ENCODE results near the gene DYNC2LI1.
"Not testable (repeated sequence)": the region's sequence is repeated elsewhere in the genome, so short reads cannot be mapped to it uniquely, and the experiment has no call there.

The DYNC2LI1 gene

DNA sequence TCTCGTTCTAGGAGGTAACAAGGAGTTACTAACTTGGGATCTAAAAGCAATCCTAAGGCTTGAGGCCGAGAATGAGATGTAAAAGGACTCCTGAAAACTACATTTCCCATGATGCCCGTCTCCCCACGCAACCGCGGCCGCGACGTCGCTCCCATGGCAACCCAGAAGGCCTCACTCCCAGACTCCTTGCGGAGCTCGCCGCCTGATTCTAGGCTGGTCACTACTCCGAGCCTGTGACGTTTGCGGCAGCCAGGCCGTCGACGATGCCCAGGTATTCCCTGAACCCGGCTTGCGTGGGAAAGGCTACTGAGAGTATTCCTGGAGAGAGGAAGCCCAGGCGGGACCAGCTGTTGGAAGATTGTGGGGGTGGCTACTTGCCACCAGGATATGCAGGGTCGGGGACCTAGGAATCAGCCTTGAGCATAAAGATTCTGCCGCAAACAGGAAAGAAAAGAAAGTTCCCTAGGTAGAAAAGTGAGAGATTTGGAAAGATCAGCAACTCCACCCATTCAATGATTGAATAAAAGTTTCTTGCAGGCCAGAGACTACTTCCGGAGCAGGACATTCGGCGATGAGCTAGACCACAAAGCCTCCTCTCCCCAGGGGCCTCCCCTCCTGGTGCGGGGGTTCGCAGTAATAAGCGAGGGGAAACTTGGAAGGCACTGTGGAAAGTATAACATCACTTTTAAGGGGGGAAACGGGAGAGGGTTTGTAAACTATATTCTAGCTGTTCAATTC is at the start of gene DYNC2LI1:
TSS of gene DYNC2LI1 (plus strand) at position 164 of the 738 bp plus-strand sequence. CDS start at position 264, 100 bp downstream.
- DNase-seq: peak; percentile 44 to 76

- no peak for DNase-seq
Measured at GRCh38 chr2:43724728-43725526, 48.9 kb upstream of the DYNC2LI1 start.

GRCh38 chr2:43725711-43726246 is 48.1 kb upstream of the DYNC2LI1 start:
- no peak for DNase-seq

- not testable (repeated sequence) for DNase-seq
Measured at GRCh38 chr2:43726961-43727633, 46.7 kb upstream of the DYNC2LI1 start.

DNA sequence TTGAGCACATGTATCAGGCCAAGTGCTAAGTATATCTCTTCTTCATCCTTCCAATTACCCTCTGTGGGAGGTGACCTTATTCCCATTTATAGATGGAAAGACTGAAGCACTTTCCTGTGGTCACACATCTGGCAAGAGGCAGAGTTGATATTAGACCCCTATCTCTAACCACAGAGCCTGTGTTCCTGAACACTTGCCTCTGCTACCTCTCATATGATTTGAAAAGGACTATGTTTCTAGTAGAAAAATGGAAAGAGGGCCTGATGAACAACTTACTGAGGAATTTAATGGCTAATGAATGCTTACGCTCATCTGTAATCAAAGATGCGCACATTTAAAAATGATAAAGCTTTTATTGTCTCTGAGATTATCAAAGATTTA is 46.2 kb upstream of the DYNC2LI1 start:
- DNase-seq: no peak

DNA sequence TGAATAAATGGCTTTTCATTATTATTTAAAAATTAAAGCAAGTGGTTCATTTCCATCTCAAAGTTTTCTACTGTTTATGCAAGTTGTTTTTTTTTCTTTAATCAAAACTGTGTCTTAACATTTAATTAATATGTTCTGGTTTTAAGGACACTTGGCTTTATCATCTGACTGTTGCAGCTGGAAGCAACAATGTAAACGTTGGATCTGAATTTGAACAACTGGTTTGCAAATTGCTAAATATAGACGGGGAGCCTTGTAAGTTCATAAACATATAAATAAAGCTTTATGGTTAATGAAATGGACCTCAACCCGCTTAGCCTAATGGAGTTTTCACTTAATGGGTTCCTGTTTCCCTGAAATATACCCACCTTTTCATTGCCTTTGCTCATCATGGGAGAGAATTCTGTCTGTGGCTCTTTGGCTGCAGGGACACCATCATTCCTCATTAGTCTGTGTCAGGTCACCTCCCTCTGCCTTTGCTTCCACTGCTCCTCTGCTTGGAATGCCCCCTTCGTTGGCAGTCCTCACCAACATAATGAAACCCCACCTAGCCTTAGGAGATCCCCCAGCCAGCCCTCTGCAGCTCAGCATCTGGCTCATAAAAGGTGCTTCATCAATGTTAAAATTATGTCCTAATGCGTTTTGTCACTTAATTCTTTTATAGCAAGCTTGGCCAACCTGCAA is 44.2 kb upstream of the DYNC2LI1 start:
- no peak for DNase-seq

DNA sequence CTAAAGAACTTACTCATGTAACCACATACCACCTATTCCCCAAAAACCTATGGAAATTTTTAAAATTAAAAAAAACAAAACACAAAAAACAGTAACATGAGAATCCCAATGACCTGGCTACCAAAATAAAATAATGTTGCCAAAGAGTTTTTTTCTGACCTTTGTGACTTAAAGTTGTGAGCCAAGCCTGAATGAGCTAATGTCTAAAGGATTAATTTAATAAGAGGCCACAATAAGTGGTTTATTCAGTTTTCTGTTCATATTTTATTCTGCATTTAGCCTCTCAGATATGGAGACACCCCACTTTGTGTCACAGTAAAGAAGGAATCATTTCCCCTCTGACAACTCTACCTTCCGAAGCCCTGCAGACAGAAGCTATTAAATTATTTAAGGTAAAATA is 42.6 kb upstream of the DYNC2LI1 start:
- no peak for DNase-seq

DNA sequence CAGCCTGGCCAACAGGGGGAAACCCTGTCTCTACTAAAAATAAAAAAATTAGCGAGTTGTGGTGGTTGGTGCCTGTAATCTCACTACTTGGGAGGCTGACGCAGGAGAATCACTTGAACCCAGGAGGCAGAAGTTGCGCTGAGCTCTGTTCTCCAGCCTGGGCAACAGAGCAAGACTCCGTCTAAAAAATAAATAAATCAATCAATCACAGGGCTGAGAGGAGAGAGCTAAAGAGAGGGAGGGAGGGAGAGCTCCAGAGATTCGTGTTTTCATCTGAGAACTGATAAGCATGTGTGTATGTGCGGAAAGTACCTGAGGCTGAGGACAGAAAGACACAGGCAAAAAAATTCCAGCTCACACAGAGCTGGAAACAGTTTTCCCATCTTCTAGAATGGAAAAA is 37.2 kb upstream of the DYNC2LI1 start:
- DNase-seq: no peak

DNA sequence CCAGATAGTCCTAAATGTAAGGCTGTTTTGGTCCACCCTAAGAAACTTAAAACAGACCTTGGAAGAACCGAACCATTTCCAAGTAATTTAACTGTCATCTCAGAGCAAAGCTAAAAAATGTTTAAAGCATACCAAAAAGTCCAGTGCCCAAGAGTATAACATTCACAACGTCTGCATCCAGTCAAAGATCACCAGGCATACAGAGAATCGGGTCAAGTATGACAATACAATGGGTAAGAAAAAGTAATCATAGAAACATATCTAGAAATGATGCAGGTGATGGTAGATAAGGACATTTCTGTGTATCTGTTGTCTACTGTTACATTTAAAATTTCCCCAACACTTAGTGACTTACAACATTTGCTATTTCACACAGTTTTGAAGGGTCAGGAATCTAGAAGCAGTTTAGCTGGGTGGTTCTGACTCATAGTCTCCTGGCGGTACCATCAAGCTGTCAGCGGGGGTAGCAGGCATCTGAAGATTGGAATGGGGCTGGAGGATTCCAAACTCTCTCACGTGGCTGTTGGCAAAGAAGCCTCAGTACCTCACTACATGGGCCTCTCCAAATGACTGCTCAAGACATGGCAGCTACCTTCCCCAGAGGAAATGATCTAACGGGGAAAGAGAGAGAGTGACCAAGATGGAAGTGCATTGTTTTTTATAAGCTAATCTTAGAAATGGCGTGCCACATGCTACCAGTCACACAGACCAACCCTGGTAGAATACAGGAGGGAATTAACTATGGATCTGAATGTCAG is 36.6 kb upstream of the DYNC2LI1 start:
- DNase-seq: no peak

DNA sequence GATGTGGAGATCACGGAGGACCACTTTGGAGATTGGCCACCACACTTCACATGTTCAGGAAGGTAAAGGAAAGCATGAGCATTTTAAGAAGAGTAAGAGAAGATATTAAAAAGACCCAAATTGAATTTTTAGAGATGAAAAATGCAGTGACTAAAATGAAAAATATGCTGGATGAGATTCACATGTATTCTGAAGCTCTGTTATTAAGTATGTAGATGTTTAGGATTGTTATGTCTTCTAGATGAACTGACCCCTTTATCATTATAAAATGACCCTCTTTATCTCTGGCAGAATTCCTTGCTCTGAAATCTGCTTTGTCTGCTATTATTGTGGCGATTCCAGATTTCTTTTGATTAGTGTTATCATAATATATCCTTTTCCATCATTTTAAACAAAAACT is 36.0 kb upstream of the DYNC2LI1 start:
- DNase-seq: no peak

GRCh38 chr2:43738257-43738656 is 35.6 kb upstream of the DYNC2LI1 start:
- no peak for DNase-seq

GRCh38 chr2:43743706-43744105 is 30.1 kb upstream of the DYNC2LI1 start:
- no peak for DNase-seq

GRCh38 chr2:43745457-43745856 is 28.4 kb upstream of the DYNC2LI1 start:
- no peak for DNase-seq

DNA sequence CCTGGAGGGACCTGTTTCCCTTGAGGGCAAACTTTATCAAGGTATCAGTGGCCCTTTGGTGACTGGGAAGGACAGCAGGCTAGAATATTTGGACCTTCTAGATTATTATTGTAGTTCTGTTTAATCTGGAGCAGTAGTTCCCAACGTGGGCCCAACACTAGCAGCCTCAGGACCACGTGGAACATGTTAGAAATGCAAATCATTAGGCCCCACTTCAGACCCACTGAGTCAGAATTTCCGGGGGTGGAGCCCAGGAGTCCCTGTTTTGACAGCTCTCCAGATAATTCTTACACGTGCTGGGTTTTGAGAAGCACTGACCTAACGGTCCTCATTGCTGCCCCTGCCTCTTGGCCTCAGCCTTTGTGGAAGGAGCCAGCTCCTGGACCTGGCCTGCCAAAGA is 25.5 kb upstream of the DYNC2LI1 start:
- DNase-seq: no peak

DNA sequence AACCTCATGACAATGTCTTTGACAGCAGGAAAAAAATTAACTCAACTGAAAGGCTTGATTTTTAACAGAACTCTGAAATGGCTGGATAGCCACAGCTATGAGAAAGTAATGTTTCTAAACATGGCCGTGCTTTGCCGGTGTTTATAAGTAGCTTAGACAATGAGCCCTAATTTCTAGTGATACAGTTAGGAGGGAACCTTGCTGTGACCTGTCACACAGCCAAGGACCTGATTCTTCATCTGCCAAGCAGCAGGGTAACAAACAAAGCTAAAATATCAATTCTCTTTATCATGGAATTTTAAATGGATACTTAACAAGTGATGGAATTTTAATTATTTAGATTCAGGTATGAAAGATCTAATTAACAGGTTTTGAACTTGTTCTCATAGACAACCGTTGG is 24.3 kb upstream of the DYNC2LI1 start:
- no peak for DNase-seq

DNA sequence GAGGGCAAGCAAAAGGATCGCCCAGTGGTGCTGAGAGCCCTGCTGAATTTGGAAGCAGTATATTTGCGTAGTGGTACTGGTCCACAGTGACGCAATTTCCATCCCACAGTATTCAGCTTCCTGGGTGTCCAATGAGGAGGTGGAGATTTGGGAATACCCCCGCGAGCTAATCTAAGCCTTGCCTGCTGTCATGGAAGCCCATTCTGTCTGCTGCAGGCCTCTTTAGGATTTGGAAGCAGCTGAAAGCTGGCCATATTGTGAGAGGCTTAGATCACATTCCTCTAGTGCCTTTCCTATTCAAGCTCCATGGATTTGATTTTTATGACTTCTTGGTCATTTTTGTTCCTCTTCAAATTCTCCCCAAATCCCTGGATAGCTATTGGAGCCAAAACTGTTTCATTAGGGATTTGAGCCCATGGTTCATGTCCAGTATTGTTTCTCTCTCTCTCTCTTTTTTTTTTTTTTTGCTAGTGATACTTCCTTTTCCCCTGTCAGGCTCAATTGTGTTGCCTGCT is 22.3 kb upstream of the DYNC2LI1 start:
- DNase-seq: no peak

GRCh38 chr2:43752302-43752701 is 21.5 kb upstream of the DYNC2LI1 start:
- no peak for DNase-seq

DNA sequence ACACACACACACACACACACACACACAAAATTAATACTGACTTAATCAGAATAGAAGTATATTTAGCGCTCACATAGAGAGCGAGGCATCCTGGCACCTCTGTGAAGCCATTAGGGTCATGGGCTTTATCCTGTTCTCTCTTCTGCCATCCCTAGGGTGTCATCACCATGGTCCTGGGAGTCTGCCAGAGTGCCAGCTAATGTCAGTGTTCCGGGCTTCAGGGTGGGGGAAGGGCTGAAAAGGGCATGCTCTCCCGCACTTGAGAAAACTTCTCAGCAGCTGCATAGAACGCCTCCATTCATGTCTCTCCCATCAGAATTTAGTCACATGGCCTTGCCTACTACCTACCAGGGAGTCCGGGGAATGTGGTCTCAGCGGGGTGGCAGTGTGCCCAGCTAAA is 19.7 kb upstream of the DYNC2LI1 start:
- DNase-seq: no peak

DNA sequence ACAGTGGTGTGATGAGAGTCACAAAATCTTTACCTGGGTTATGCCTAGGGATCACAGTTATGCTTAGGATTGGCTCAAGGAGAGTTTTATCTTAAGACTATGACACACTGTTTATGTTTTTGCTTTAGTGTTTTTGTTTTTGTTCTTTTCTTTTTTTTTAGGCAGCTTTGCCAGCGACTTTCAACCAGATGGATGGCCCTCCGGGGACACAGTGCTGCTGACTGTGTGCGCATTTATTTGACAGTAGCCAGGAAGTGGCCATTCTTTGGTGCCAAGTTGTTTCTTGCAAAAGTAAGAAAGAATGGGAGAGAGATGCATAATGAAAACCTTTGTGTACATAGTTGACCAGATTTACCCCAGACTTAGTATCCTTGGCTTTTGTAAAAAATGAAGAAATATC is 15.1 kb upstream of the DYNC2LI1 start:
- no peak for DNase-seq

- no peak for DNase-seq
Measured at GRCh38 chr2:43759195-43759594, 14.6 kb upstream of the DYNC2LI1 start.

DNA sequence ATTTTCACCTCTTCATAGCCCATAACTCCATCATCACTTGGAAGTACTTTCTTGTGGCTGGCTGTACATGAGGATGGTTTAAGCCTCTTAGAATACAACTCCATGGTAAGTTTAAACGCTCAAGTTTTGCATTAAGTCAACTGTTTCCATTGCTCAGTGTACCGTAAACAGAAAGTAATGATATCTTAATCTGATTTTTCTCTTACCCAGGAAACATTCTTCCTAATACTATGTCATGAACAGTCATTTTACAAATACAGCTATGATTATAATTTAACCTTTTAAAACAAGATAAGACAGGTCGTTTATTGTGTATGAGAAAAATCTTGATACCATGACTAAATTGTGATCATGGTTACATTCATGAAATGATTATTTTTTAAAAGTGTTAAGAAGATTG is 11.6 kb upstream of the DYNC2LI1 start:
- DNase-seq: no peak

DNA sequence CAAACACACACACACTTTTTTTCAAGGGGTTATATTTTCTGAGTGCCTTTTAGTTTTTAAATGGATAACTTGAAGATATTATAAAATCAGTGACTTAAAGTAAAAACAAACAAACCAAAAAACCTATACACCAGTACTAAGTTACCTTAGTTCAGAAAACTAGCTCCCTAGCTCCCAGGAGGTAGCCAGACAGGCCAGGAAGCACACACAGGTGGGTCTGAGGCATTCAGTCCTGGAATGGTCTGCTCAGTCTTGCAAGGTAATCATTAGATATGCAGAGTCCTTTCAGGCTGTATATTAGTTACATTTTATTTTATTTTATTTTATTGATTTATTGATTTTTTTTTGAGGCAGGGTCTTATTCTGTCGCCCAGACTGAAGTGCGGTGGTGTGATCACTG is 10.7 kb upstream of the DYNC2LI1 start:
- no peak for DNase-seq
